Inferior parietal cortex (tissue), 1 donor: ENCODE measurements around the gene WDR73.

Experiments
- DNase-seq: peaks from one replicate; pipeline ENCODE4 v3.0.0-alpha.2; 2016; ENCODE audit errors: extremely low spot score

WDR73 gene

DNA sequence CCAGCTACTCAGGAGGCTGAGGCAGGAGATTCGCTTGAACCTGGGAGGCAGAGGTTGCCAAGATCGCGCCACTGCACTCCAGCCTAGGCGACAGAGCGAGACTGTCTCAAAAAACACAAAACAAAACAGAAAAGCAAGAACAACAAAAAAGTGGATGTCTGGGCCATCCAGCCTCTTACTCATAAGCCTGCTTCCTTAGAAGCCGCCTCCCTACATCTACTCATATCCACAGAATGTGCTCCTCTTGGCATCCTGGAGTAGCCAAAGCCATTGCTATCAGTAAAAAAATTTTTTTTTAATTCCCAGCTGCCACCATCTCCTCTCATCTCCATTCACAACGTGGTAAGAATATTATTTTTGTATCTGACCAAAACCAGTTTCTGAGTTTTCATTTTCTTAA lies 42.5 kb downstream of the WDR73 start:
- no peak for DNase-seq

- DNase-seq = no peak
These were observed 44.1 kb downstream of the WDR73 start for GRCh38 chr15:84609818-84610525.

DNA sequence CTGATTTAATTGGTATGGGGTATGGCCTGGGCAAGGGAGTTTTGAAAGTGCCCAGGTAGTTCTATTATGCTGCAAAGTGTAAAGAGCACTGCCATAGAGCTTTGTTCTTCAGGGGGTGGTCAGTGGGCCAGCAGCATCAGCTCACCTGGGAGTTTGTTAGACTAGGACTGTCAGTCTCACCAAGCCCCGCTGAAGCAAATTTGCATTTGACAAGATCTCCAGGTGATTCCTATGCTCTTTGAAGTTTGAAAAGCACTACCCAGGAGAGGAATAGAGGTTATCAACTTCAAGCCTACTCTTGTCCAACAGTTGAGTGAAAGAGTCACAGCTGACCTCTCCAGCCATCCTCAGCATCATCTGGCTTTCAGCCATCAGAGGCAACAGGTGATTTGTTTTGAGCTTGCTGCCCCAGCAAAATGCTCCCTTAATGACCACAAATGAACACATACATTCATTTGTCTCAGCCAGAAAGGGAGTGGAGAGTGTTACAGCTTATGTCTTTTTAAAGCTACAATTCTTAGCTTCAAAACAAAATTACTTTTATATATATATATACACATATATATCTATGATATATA lies 45.3 kb downstream of the WDR73 start:
- no peak for DNase-seq

- DNase-seq = no peak
These were observed 47.4 kb downstream of the WDR73 start for GRCh38 chr15:84606653-84607120.

- no peak for DNase-seq
These were observed 48.6 kb downstream of the WDR73 start for GRCh38 chr15:84605554-84605882.

DNA sequence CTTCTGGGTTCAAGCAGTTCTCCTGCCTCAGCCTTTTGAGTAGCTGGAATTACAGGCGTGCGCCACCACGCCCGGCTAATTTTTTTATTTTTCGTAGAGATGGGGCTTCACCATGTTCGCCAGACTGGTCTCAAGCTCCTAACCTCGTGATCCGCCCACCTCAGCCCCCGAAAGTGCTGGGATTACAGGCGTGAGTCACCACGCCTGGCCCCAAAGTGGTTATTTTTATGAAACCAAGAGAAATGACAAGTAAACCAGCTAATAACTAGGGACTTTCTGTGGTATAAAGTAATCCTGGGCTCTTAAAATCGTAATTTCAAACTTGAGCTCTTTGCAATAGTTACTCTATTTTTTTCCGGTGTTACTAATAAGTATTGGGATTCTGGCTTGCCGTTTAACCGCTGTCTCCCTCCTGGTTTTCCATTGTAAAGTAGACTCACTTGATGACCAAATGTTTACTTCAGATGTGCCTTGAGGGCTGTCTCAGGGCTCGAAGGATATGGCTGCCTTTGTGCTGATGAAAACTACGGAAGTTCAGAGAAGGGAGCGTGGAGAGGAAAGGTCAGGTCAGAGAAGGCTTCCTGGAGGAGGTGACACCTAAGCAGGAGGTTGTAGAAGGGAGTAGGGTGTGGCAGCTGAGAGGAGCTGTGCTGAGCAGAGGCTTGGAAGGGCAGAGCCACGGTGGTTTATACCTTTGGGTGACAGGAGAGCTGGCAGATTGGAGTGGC lies 49.1 kb downstream of the WDR73 start:
- DNase-seq = no peak

GRCh38 chr15:84603630-84604379 lies 50.3 kb downstream of the WDR73 start:
- DNase-seq = no peak

DNA sequence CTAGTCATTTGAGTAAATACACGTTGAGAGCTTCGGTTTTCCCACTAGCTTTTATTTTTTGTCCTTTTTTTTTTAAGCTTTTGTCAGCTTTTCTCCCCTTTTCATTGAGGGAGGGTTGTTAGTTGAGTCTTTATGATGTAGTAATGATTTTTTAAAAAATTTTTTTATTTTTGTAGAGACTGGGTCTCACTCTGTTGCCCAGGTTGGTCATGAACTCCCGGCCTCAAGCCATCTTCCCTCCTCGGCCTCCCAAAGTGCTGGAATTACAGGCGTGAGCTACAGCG lies 52.6 kb downstream of the WDR73 start:
- DNase-seq = no peak

DNA sequence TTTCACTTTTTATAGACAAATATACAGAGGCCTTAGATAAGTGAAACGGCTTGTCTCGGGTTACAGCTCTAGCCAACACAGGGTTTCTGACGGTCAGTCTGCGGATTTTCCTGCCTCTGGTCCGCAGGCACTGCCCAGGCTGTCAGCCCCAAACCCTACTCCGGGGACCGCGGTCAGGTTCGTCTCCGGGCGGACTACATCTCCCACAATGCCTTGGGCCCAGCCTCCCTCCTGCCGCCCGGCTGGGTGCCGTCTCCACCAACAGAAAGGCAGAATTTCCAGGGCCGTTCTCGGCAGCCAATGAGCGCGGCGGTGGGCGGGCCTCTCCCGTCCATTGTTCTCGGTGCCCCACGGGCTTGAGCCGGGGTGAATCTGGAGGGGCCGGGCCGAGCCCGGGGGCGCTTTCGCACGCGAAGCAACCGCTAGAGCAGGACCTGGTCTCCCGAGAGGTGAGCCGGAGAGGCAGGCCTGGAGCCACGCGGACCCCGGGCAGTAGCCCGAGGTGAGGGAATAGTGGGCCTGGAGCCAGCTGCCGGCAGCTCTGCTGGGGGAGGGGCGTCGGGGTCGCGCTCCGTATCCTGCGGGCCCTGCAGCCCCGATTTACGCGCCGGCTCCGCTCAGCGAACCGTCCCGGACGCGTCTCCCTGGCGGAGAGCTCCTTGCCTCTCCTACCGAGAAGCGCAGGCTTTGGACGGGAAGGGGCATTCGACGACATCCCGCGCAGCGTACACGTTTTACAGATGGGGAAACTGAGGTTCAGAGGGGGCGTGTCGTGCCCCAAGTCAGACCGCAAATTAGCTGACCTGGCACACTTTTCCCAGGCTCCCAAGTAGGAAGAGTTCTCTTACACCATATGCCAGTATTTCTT lies 53.2 kb downstream of the WDR73 start, which contains the start of gene ZSCAN2:
Gene ZSCAN2, plus strand, starts transcription at position 323 of the 868 bp plus-strand sequence. CDS start 2,919 bp downstream, outside the sequence.
- peak; percentile 95 for DNase-seq

GRCh38 chr15:84600331-84600686 lies 53.8 kb downstream of the WDR73 start:
- DNase-seq = peak; percentile 43

DNA sequence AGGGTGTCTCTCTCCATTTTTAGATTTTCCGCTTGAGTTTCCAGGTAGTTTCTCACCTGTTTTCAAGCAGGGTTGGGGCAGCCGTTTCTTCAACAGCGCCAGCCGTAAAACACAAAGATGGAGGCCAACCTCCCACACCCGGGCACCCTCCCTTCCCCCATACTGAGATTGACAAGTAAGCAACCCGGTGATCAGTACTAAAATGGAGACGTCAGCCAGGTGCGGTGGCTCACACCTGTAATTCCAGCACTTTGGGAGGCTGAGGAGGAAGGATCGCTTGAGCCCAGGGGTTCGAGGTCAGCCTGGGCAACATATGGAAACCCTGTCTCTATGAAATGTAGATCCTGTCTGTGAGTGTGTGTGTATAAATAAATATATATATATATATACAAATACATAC lies 54.2 kb downstream of the WDR73 start:
- no peak for DNase-seq

- DNase-seq = peak; percentile 47
These were observed 55.1 kb downstream of the WDR73 start for GRCh38 chr15:84598993-84599392.

- peak; percentile 42 for DNase-seq
These were observed 55.8 kb downstream of the WDR73 start for GRCh38 chr15:84598250-84598649.

GRCh38 chr15:84597296-84597695 lies 56.8 kb downstream of the WDR73 start:
- DNase-seq = no peak

DNA sequence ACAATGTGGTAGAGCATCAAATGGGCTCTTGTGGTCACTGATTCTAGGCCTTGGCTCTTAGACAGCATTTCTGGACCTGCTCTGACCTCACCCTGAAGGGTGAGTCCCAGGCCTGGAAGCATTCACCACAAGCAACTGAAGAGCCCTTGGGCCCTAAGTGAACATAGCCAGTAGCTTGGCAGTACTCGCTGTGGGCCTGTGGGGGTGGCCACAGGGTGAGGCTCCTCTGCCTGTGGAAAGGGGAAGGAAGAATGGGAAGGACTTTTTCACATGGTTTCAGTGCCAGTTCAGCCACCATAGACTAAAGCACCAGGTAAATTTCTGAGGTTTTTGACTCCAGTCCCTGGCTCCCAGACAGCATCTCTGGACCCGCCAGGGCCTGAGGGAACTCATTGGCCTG lies 58.4 kb downstream of the WDR73 start:
- no peak for DNase-seq

DNA sequence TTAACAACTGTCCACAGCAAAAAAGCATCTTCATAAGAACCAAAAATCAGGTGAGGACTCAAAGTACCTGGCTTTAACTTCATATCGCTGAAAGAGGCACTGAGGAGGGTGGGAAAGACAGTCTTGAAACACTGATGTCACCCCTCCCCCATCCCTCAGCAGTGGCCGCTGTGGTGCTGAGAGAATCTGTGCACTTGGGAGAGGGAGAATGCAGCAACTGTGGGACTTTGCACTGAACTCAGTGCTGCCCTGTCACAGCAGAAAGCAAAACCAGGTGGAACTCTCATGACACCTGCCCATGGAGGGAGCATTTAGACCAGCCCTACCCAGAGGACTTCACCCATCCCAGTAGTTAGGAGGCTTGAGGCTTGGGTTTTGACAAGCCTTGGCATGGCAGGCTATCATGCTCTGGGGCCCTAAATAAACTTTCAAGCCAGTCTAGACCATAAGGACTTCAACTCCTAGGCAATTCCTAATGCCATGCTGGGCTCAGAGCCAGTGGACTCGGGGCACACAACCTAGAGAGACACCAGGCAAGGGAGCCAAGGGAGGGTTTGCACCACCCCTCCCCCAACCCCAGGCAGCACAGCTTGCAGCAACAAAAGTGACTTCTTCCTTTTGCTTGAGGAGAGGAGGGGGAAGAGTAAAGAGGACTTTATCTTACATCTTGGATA lies 59.3 kb downstream of the WDR73 start:
- DNase-seq = no peak

DNA sequence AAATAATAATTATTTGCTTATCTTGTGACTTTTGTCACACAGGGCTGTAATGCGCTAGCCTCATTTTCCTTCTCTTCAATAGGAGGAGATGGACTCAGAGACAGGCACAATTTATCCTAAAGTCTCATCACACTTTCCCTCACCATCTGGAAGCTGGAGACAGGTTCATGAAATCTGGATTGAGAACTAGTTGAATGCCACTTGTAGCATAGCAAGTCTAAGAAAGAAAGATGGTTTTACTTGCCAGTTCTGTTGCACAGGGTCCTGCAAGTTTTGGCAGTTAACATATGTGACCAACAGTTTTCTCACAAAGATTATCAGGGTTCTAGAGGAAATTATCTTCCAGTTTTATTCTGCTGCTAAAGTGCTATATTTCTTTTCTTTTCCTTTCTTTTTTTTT lies 62.3 kb downstream of the WDR73 start:
- no peak for DNase-seq

DNA sequence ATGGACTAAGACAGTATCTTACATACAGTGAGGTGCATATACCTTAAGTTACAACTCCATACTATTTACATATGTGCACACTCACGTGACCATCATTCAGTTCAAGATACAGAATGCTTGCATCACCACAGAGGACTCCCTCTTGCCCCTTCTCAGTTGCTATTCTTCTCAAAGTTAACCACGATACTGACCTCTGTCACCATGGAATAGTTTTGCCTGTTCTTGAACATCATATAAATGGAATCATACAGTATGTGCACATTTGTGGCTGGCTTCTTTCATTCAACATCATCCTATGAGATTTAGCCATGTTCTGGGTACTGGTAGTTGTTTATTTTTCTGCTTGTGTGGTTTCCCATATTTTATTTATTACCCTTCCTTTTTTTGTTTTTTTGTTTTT lies 63.7 kb downstream of the WDR73 start:
- no peak for DNase-seq
